Spleen (tissue), 11 donors: ENCODE data around the gene ELN. TPM values are rescaled to one million over a fixed set of nuclear protein-coding genes. Genes with fewer than 3 reads are reported as not detected.

Source experiments
- DNase-seq: peaks from one replicate; pipeline ENCODE4 v3.0.0-alpha.2; 2020
- H3K27ac ChIP-seq, 8 donors: fragments of 200-600 bp; sonication (generic) in 7 of 8; 1 replicate in 4 of 8; 2 replicates in 4 of 8; pipeline versions ENCODE4 v1.5.0 to v1.8.0; 2016 to 2021; ENCODE audit warnings: inconsistent platforms in 4 of 8, mild to moderate bottlenecking in 4 of 8, moderate library complexity in 1 of 8
- H3K27me3 ChIP-seq, 7 donors: fragments of 200-600 bp; sonication (generic) in 6 of 7; replicated peaks in 1 of 7; 1 replicate in 4 of 7; 2 replicates in 3 of 7; pipeline versions ENCODE4 v1.5.0 to v1.8.0; 2016 to 2021; ENCODE audit warnings: inconsistent platforms in 3 of 7, mild to moderate bottlenecking in 1 of 7
- H3K36me3 ChIP-seq, 6 donors: fragments of 200-600 bp; sonication (generic) in 5 of 6; 1 replicate in 4 of 6; 2 replicates in 2 of 6; pipeline versions ENCODE4 v1.5.0 to v1.8.0; 2016 to 2021; ENCODE audit warnings: inconsistent platforms in 2 of 6
- H3K4me1 ChIP-seq, 6 donors: fragments of 200-600 bp; sonication (generic) in 5 of 6; 1 replicate in 3 of 6; 2 replicates in 3 of 6; pipeline versions ENCODE4 v1.5.0 to v1.8.0; 2016 to 2021; ENCODE audit warnings: inconsistent platforms in 3 of 6
- H3K4me3 ChIP-seq, 8 donors: fragments of 200-600 bp; sonication (generic) in 7 of 8; 1 replicate in 4 of 8; 2 replicates in 4 of 8; pipeline versions ENCODE4 v1.5.0 to v1.8.0; 2016 to 2021; ENCODE audit warnings: inconsistent platforms in 4 of 8, mild to moderate bottlenecking in 4 of 8, moderate library complexity in 2 of 8
- H3K9me3 ChIP-seq, 8 donors: fragments of 200-600 bp; sonication (generic) in 7 of 8; 1 replicate in 4 of 8; 2 replicates in 4 of 8; pipeline versions ENCODE4 v1.5.0 to v1.8.0; 2016 to 2021; ENCODE audit warnings: inconsistent platforms in 4 of 8
- CTCF ChIP-seq, 11 experiments: fragments of 200-600 bp in 7 of 11; fragments of 450-650 bp in 4 of 11; sonication (generic) in 4 of 11; IDR thresholded peaks in 8 of 11; conservative IDR thresholded peaks in 3 of 11; 1 replicate in 7 of 11; 2 replicates in 4 of 11; pipeline versions ENCODE4 v1.4.0 to v1.8.0; 2016 to 2021; ENCODE audit warnings: antibody characterized with exemption in 11 of 11, inconsistent platforms in 4 of 11, mild to moderate bottlenecking in 1 of 11
- POLR2A ChIP-seq, 3 donors: fragments of 450-650 bp; IDR thresholded peaks; one replicate each; pipeline ENCODE4 v1.5.1; 2017; ENCODE audit warnings: antibody characterized with exemption in 3 of 3, mild to moderate bottlenecking in 1 of 3
- POLR2AphosphoS5 ChIP-seq, 3 donors: sonication (generic); formaldehyde crosslinking; IDR thresholded peaks; one replicate each; pipeline ENCODE4 v1.5.1; 2017; ENCODE audit warnings: antibody characterized with exemption in 3 of 3
- WGBS, 5 donors: extraction: QIAGEN DNeasy Blood & Tissue Kit in 3 of 5; methylation state at CpG; one replicate each; pipeline versions ENCODE4 v1.1.5 to v1.1.7; 2013 to 2018; 5-methylcytosine and 5-hydroxymethylcytosine counted together
- intact Hi-C: fragments of 100-400 bp; cut with DNase I; formaldehyde crosslinking; loops from one replicate; pipeline ENCODE4 v1.15.0; 2023; ENCODE audit warnings: low total_unique reads
- polyA plus RNA-seq, 3 donors: library from polyadenylated mRNA; stranded (reverse); fragments of 200-250 nt; gene quantifications; one replicate each; pipeline ENCODE4 v1.2.1, GENCODE V29; 2013
- total RNA-seq, 7 donors: library from RNA; depleted of rRNA in 3 of 7; stranded (reverse); fragments of >200 nt in 3 of 7; fragmentation: NEBNext Ultra II Directional in 4 of 7; extraction: Animal tissue kit (Norgen Biotek cat#: 25700) in 4 of 7; gene quantifications; one replicate each; pipeline versions ENCODE4 v1.1.0 to v1.2.1, GENCODE V29; 2016 to 2021
- donor health status: healthy with polysubstance abuse.
- donor health status: DM: no; HTN: no; CAD: no; lungs with moderate emphysema.
- donor health status: DM: no; HTN: no; CAD: no.
- donor health status: Bipolar disorder and iron deficiency.
- donor health status: healthy.
- donor health status: DM: no; HTN: no; CAD: no.
- donor health status: DM: yes; HTN: yes; CAD: no.

The ELN gene
- total and polyA plus RNA-seq, 10 donors = 11.1 to 94.7 (median 35.3) TPM

- intact Hi-C loops = no loop called here
- no peaks in the 10 kb centered on the region for H3K36me3 ChIP-seq
- WGBS, 5 donors = 70 to 92% (median 87%) methylated on average over 7 to 16 of the region's 16 CpGs
- no peak overlapping the region for H3K27ac ChIP-seq
- H3K4me3 ChIP-seq = no peak overlapping the region
- DNase-seq = no peak
- no peaks in the 10 kb centered on the region for H3K27me3 ChIP-seq
- TF ChIP-seq POLR2AphosphoS5 (IDR thresholded peaks at IDR 0.05) (peak in 1 of 3 donors; percentile 34), CTCF (IDR thresholded peaks at IDR 0.05 in 8 of 11, conservative IDR thresholded peaks at IDR 0.05 in 3 of 11) (no peak), POLR2A (IDR thresholded peaks at IDR 0.05) (no peak)
- H3K4me1 ChIP-seq = peaks cover 0 to 20% (median 3%) of the 10 kb centered on the region in 6 donors
- H3K9me3 ChIP-seq = no peaks in the 10 kb centered on the region
Observed at GRCh38 chr7:74013539-74014272, 14.3 kb upstream of the ELN start.

GRCh38 chr7:74014931-74015330 lies 13.0 kb upstream of the ELN start:
- Histone ChIP-seq H3K27me3 (no peaks in the 10 kb centered on the region), H3K9me3 (no peaks in the 10 kb centered on the region), H3K4me3 (no peak overlapping the region), H3K27ac (no peak overlapping the region), H3K4me1 (peaks cover 0 to 20% (median 3%) of the 10 kb centered on the region in 6 donors), H3K36me3 (no peaks in the 10 kb centered on the region)
- no peak for DNase-seq
- TF ChIP-seq POLR2A (IDR thresholded peaks at IDR 0.05) (no peak), CTCF (IDR thresholded peaks at IDR 0.05 in 8 of 11, conservative IDR thresholded peaks at IDR 0.05 in 3 of 11) (no peak), POLR2AphosphoS5 (IDR thresholded peaks at IDR 0.05) (no peak)
- intact Hi-C loops = no loop called here
- WGBS, 5 donors = 52 to 64% (median 58%) methylated on average over 6 of the region's 6 CpGs

- intact Hi-C loops = no loop called here
- 92 to 99% (median 97%) methylated on average over 4 of the region's 4 CpGs for WGBS, 5 donors
- TF ChIP-seq POLR2A (IDR thresholded peaks at IDR 0.05) (no peak), CTCF (IDR thresholded peaks at IDR 0.05 in 8 of 11, conservative IDR thresholded peaks at IDR 0.05 in 3 of 11) (no peak), POLR2AphosphoS5 (IDR thresholded peaks at IDR 0.05) (no peak)
Observed at GRCh38 chr7:74015670-74016069, 12.3 kb upstream of the ELN start.

GRCh38 chr7:74017125-74017524 lies 10.8 kb upstream of the ELN start:
- Histone ChIP-seq H3K9me3 (no peaks in the 10 kb centered on the region), H3K27ac (no peak overlapping the region), H3K4me1 (peaks cover 0 to 25% (median 3%) of the 10 kb centered on the region in 6 donors), H3K36me3 (no peaks in the 10 kb centered on the region), H3K27me3 (peaks cover 0 to 10% (median 0%) of the 10 kb centered on the region in 7 donors), H3K4me3 (no peak overlapping the region)
- no peak for DNase-seq
- TF ChIP-seq CTCF (IDR thresholded peaks at IDR 0.05 in 8 of 11, conservative IDR thresholded peaks at IDR 0.05 in 3 of 11) (no peak), POLR2A (IDR thresholded peaks at IDR 0.05) (no peak), POLR2AphosphoS5 (IDR thresholded peaks at IDR 0.05) (no peak)
- intact Hi-C loops = no loop called here
- WGBS, 5 donors = 31 to 43% (median 34%) methylated on average over 6 of the region's 6 CpGs

More at GRCh38 chr7:74015670-74016069, 12.3 kb upstream of the ELN start:
- H3K27me3 ChIP-seq = no peaks in the 10 kb centered on the region
- H3K4me3 ChIP-seq = no peak overlapping the region
- no peaks in the 10 kb centered on the region for H3K36me3 ChIP-seq
- no peak overlapping the region for H3K27ac ChIP-seq
- peaks cover 0 to 20% (median 3%) of the 10 kb centered on the region in 6 donors for H3K4me1 ChIP-seq
- no peak for DNase-seq
- H3K9me3 ChIP-seq = no peaks in the 10 kb centered on the region
